Upper lobe of left lung (tissue), 6 donors: ENCODE results near the gene CAMK2N2. TPM values are rescaled to one million over a fixed set of nuclear protein-coding genes. Genes with fewer than 3 reads are reported as not detected.

Experiments
- ATAC-seq, 2 donors: fragments of 200-7000 bp; cut with Tn5 transposase; one replicate each; pipeline ENCODE4 v1.9.1; 2022; ENCODE audit warnings: mild to moderate bottlenecking in 2 of 2, moderate library complexity in 2 of 2; ENCODE audit not compliant: low FRiP score in 2 of 2
- DNase-seq, 2 donors: peaks; one replicate each; pipeline ENCODE4 v3.0.0-alpha.2; 2019 to 2020
- H3K27ac ChIP-seq, 4 donors: fragments of 200-600 bp; sonication (generic); one replicate each; pipeline ENCODE4 v1.5.1; 2016 to 2019
- H3K27me3 ChIP-seq, 4 donors: fragments of 200-600 bp; sonication (generic); one replicate each; pipeline ENCODE4 v1.5.1; 2017 to 2019
- H3K36me3 ChIP-seq, 4 donors: fragments of 200-600 bp; sonication (generic); one replicate each; pipeline ENCODE4 v1.5.1; 2016 to 2019
- H3K4me1 ChIP-seq, 4 donors: fragments of 200-600 bp; sonication (generic); one replicate each; pipeline ENCODE4 v1.5.1; 2018 to 2019
- H3K4me3 ChIP-seq, 4 donors: fragments of 200-600 bp; sonication (generic); one replicate each; pipeline ENCODE4 v1.5.1; 2017 to 2019; ENCODE audit warnings: mild to moderate bottlenecking in 2 of 4, moderate library complexity in 1 of 4
- H3K9me3 ChIP-seq, 4 donors: fragments of 200-600 bp; sonication (generic); one replicate each; pipeline ENCODE4 v1.5.1; 2018 to 2019
- CTCF ChIP-seq, 6 experiments: fragments of 450-650 bp in 4 of 6; fragments of 200-600 bp in 2 of 6; sonication (generic) in 2 of 6; IDR thresholded peaks; one replicate each; pipeline ENCODE4 v1.5.1; 2016 to 2019; ENCODE audit warnings: antibody characterized with exemption in 6 of 6
- EP300 ChIP-seq, 4 donors: sonication (generic); formaldehyde crosslinking; IDR thresholded peaks; one replicate each; pipeline ENCODE4 v1.5.1; 2017; ENCODE audit warnings: antibody characterized with exemption in 4 of 4, control low read depth in 2 of 4
- POLR2A ChIP-seq, 4 donors: fragments of 450-650 bp; IDR thresholded peaks; one replicate each; pipeline ENCODE4 v1.5.1; 2016 to 2017; ENCODE audit warnings: antibody characterized with exemption in 4 of 4, mild to moderate bottlenecking in 2 of 4
- POLR2AphosphoS5 ChIP-seq, 2 donors: sonication (generic); formaldehyde crosslinking; IDR thresholded peaks; one replicate each; pipeline ENCODE4 v1.5.1; 2017; ENCODE audit warnings: antibody characterized with exemption in 2 of 2
- WGBS, 2 donors: methylation state at CpG; one replicate each; pipeline ENCODE4 v1.1.5; 2017 to 2018; 5-methylcytosine and 5-hydroxymethylcytosine counted together
- small RNA-seq, 4 donors: library from RNA; depleted of rRNA; stranded (forward); fragments of <200 nt; gene quantifications; one replicate each; pipeline ENCODE3, GENCODE V24; 2016
- total RNA-seq, 6 donors: library from RNA; depleted of rRNA in 4 of 6; stranded (reverse); fragments of >200 nt in 4 of 6; gene quantifications; one replicate each; pipeline versions ENCODE4 v1.1.0 to v1.2.1, GENCODE V29; 2016 to 2021
- donor health status: DM: no; HTN: no; CAD: no; lungs with moderate emphysema.
- donor health status: DM: no; HTN: yes; CAD: no; lungs with severe emphysema.

CAMK2N2 gene
- total RNA-seq, 6 donors from 2014 or later: 0.26 to 0.44 TPM; not detected in 4

- no peaks in the 10 kb centered on the region for H3K27me3 ChIP-seq
- H3K4me3 ChIP-seq: no peak overlapping the region
- ATAC-seq (no peak), DNase-seq (no peak)
- H3K27ac ChIP-seq: no peak overlapping the region
- H3K4me1 ChIP-seq: no peaks in the 10 kb centered on the region
- TF ChIP-seq CTCF (IDR thresholded peaks at IDR 0.05) (no peak), EP300 (IDR thresholded peaks at IDR 0.05) (no peak), POLR2A (IDR thresholded peaks at IDR 0.05) (no peak), POLR2AphosphoS5 (IDR thresholded peaks at IDR 0.05) (no peak)
- no peaks in the 10 kb centered on the region for H3K36me3 ChIP-seq
- H3K9me3 ChIP-seq: no peaks in the 10 kb centered on the region
- 66 to 71% methylated on average over 4 of the region's 4 CpGs for WGBS, 2 donors
Measured at GRCh38 chr3:184218814-184219213, 42.5 kb downstream of the CAMK2N2 start.

- Histone ChIP-seq H3K27me3 (no peaks in the 10 kb centered on the region), H3K9me3 (no peaks in the 10 kb centered on the region), H3K4me1 (no peaks in the 10 kb centered on the region), H3K36me3 (no peaks in the 10 kb centered on the region), H3K27ac (no peak overlapping the region), H3K4me3 (no peak overlapping the region)
- DNase-seq (no peak), ATAC-seq (no peak)
- WGBS, 2 donors: 78 to 82% methylated on average over 5 of the region's 5 CpGs
- TF ChIP-seq CTCF (IDR thresholded peaks at IDR 0.05): no peak
- TF ChIP-seq POLR2AphosphoS5 (IDR thresholded peaks at IDR 0.05): no peak
- no peak for TF ChIP-seq POLR2A (IDR thresholded peaks at IDR 0.05)
- no peak for TF ChIP-seq EP300 (IDR thresholded peaks at IDR 0.05)
Measured at GRCh38 chr3:184211718-184212117, 49.6 kb downstream of the CAMK2N2 start.

GRCh38 chr3:184211297-184211696 lies 50.1 kb downstream of the CAMK2N2 start:
- Histone ChIP-seq H3K36me3 (no peaks in the 10 kb centered on the region), H3K4me3 (no peak overlapping the region), H3K27ac (no peak overlapping the region), H3K9me3 (no peaks in the 10 kb centered on the region), H3K27me3 (no peaks in the 10 kb centered on the region), H3K4me1 (no peaks in the 10 kb centered on the region)
- DNase-seq (no peak), ATAC-seq (no peak)
- TF ChIP-seq CTCF (IDR thresholded peaks at IDR 0.05): no peak
- no peak for TF ChIP-seq POLR2A (IDR thresholded peaks at IDR 0.05)
- TF ChIP-seq EP300 (IDR thresholded peaks at IDR 0.05): no peak
- TF ChIP-seq POLR2AphosphoS5 (IDR thresholded peaks at IDR 0.05): no peak
- 84 to 91% methylated on average over 5 of the region's 5 CpGs for WGBS, 2 donors

Small RNAs within 50 kb of the gene (small RNA-seq; reads per million reads assigned to genes)
- gene MIR1224: 0 to 0.77 (median 0.35) reads per million in 4 donors

Other genes with a start within 250 kb of the CAMK2N2 start
- gene ABCC5, start 243.7 kb downstream of the CAMK2N2 start, total RNA-seq: 100 to 1,000 TPM in 1 of 6 donors, 10 to 100 TPM in 5; 13.2 to 107 (median 27.1) TPM
- not detected for gene HTR3D, start 229.8 kb downstream of the CAMK2N2 start, total RNA-seq
- gene HTR3C, start 208.5 kb downstream of the CAMK2N2 start, total RNA-seq: 1 to 10 TPM in 2 of 6 donors, under 1 TPM in 2, not detected in 2; 0.23 to 2.4 (median 1.5) TPM
- not detected for gene HTR3E, start 164.5 kb downstream of the CAMK2N2 start, total RNA-seq
- 10 to 100 TPM; 31.4 to 37.6 (median 34.2) TPM for gene EIF2B5, start 126.2 kb downstream of the CAMK2N2 start, total RNA-seq
- gene DVL3, start 106.2 kb downstream of the CAMK2N2 start, total RNA-seq: 100 to 1,000 TPM in 1 of 6 donors, 10 to 100 TPM in 5; 36.5 to 106 (median 62.8) TPM
- gene AP2M1, start 86.7 kb downstream of the CAMK2N2 start, total RNA-seq: 100 to 1,000 TPM; 132 to 280 (median 198) TPM
- 100 to 1,000 TPM in 1 of 6 donors, 10 to 100 TPM in 5; 52.6 to 184 (median 73.1) TPM for gene ABCF3, start 75.4 kb downstream of the CAMK2N2 start, total RNA-seq
- gene VWA5B2, start 32.0 kb downstream of the CAMK2N2 start, total RNA-seq: 1 to 10 TPM in 2 of 6 donors, under 1 TPM in 3, not detected in 1; 0.17 to 1.2 (median 0.51) TPM
- 10 to 100 TPM; 16.2 to 60.8 (median 37.6) TPM for gene ALG3, start 12.6 kb downstream of the CAMK2N2 start, total RNA-seq
- 1 to 10 TPM; 1.8 to 8.8 (median 4.1) TPM for gene EEF1AKMT4, start 11.9 kb downstream of the CAMK2N2 start, total RNA-seq
- not detected for gene ECE2, start 14.5 kb upstream of the CAMK2N2 start, total RNA-seq
- gene PSMD2, start 37.7 kb upstream of the CAMK2N2 start, total RNA-seq: 100 to 1,000 TPM; 144 to 259 (median 165) TPM
- 100 to 1,000 TPM; 278 to 408 (median 326) TPM for gene EIF4G1, start 53.1 kb upstream of the CAMK2N2 start, total RNA-seq
- gene FAM131A, start 76.0 kb upstream of the CAMK2N2 start, total RNA-seq: 10 to 100 TPM; 14.8 to 52.7 (median 25.2) TPM
- gene CLCN2, start 100.1 kb upstream of the CAMK2N2 start, total RNA-seq: 10 to 100 TPM in 1 of 6 donors, 1 to 10 TPM in 5; 3.0 to 14.7 (median 5.3) TPM
- 100 to 1,000 TPM in 1 of 6 donors, 10 to 100 TPM in 5; 41.4 to 235 (median 66.2) TPM for gene POLR2H, start 100.2 kb upstream of the CAMK2N2 start, total RNA-seq
- gene THPO, start 116.7 kb upstream of the CAMK2N2 start, total RNA-seq: under 1 TPM in 2 of 6 donors, not detected in 4; 0.14 to 0.84 TPM
- gene CHRD, start 118.5 kb upstream of the CAMK2N2 start, total RNA-seq: 10 to 100 TPM in 1 of 6 donors, 1 to 10 TPM in 5; 2.1 to 40.9 (median 4.3) TPM